GM18951 (cell line): ENCODE data around the gene THADA.
"Not testable (repeated sequence)": the region's sequence is repeated elsewhere in the genome, so short reads cannot be mapped to it uniquely, and the experiment has no call there.

Experiments
- POLR2A ChIP-seq: IDR thresholded peaks from 4 replicates; pipeline ENCODE4 v1.6.1; 2011; ENCODE audit warnings: mild to moderate bottlenecking; ENCODE audit not compliant: insufficient read length, insufficient read depth; ENCODE audit errors: extremely low read depth
- in situ Hi-C: fragments of 300-500 bp; cut with MboI; formaldehyde crosslinking; loops from one replicate; pipeline ENCODE4 v1.12.0; 2022; ENCODE audit warnings: low sequenced_read_pairs, mixed read lengths, inconsistent platforms; ENCODE audit not compliant: unreplicated experiment

The THADA gene

GRCh38 chr2:43309935-43310334 lies 285.9 kb downstream of the THADA start:
- in situ Hi-C loops = no loop called here
- no peak for TF ChIP-seq POLR2A

GRCh38 chr2:43307973-43308372 lies 287.9 kb downstream of the THADA start:
- in situ Hi-C loops = no loop called here
- no peak for TF ChIP-seq POLR2A

- in situ Hi-C loops = no loop called here
- no peak for TF ChIP-seq POLR2A
These were observed 288.8 kb downstream of the THADA start for GRCh38 chr2:43307046-43307445.

GRCh38 chr2:43306197-43306596 lies 289.6 kb downstream of the THADA start:
- TF ChIP-seq POLR2A = no peak
- in situ Hi-C loops = no loop called here

GRCh38 chr2:43305517-43305916 lies 290.3 kb downstream of the THADA start:
- in situ Hi-C loops = no loop called here
- TF ChIP-seq POLR2A = no peak

GRCh38 chr2:43305012-43305411 lies 290.8 kb downstream of the THADA start:
- in situ Hi-C loops = no loop called here
- TF ChIP-seq POLR2A = no peak

- in situ Hi-C loops = no loop called here
These were observed 291.9 kb downstream of the THADA start for GRCh38 chr2:43303889-43304288.

GRCh38 chr2:43302961-43303494 lies 292.8 kb downstream of the THADA start:
- in situ Hi-C loops = no loop called here
- no peak for TF ChIP-seq POLR2A

More at GRCh38 chr2:43303889-43304288, 291.9 kb downstream of the THADA start:
- no peak for TF ChIP-seq POLR2A

- no peak for TF ChIP-seq POLR2A
- in situ Hi-C loops = no loop called here
These were observed 293.5 kb downstream of the THADA start for GRCh38 chr2:43302182-43302960.

GRCh38 chr2:43300781-43301583 lies 294.9 kb downstream of the THADA start:
- in situ Hi-C loops = no loop called here
- no peak for TF ChIP-seq POLR2A

- TF ChIP-seq POLR2A = no peak
- in situ Hi-C loops = no loop called here
These were observed 295.6 kb downstream of the THADA start for GRCh38 chr2:43300222-43300621.

GRCh38 chr2:43298500-43298899 lies 297.3 kb downstream of the THADA start:
- in situ Hi-C loops = no loop called here

GRCh38 chr2:43297740-43298139 lies 298.1 kb downstream of the THADA start:
- in situ Hi-C loops = not testable (repeated sequence)

More at GRCh38 chr2:43298500-43298899, 297.3 kb downstream of the THADA start:
- no peak for TF ChIP-seq POLR2A
